ENCODE data around the gene WIPF1.

WIPF1 gene

DNA sequence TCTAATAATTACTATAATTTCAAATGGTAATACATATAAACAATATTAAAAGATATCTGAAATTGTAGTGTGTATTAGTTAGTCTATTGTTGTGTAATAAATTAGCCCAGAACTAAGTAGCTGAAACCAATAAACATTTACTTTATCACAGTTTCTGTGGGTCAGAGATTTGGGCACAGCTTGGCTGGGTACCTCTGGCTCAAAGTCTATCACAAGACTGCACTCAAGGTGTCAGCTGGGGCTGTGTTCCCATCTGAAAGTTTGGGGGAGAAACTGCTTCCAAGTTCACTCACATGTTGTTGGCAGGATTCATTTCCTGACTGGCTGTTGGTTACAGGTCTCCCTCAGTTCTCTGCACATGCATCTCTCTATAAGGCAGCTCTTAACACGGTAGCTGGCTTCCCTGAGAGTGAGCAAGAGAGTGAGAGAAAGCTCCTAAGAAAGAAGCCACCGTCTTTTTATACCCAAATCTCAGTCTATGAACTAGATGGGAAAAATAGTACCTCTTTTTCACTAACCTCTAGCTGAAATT is 25.6 kb upstream of the WIPF1 start:
- no peak for DNase-seq (ENCODE audit: low read depth, low spot score)

DNA sequence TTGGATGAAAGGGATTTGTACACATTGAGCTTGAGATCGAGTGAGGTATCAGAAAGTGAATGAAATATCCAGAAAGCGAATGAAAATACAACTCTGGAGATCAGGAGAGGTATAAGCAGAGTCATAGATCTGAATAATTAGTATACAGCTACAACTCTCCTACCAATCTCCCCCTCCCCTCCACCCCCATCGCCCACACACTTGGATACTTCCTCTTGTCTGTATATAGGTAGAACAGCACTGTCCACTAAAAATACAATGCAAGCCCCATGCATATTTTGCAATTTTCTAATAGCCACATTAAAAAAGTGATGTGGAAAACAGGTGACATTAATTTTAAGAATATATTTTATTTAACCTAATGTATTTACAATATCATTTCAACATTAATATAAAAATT is 23.7 kb upstream of the WIPF1 start:
- DNase-seq (ENCODE audit: low read depth, low spot score): no peak

DNA sequence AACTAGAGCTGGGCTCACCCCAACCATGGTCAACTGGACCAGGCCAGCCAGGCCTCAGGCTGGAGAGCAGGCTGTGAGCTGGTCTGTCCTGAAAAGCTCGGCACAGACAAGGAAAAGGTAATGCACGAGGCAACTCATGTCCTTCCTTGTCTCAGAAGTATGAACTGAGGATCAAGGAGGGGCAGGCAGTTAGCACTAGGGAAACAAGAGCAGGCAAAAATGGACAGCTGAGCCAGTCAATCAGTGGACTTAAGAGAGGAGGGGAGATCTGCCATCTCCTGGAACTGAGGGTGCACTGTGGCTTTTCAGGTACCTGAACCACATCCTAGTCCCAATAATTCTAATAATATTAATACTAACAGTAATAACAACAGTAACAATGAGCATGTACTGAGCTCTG is 20.6 kb upstream of the WIPF1 start:
- no peak for DNase-seq (ENCODE audit: low read depth, low spot score)

DNA sequence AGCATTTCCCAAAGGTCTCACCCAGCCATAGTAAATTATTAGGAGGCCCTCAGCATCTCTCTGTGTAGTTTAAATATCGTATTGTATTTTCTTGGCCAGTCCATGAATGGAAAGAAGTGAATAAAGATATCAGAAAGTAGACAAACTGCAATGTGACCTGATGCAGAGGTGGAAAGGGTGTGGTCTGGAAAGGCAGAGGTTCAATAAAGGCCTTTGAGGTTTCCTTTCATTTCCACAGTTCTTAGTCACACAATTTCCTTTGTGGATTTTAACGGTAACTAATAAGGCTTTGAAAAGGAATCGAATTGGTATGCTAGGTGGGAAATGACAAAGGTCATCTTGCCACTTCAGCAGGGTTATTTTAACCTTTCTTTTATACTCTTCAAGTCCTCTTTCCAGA is 20.1 kb upstream of the WIPF1 start:
- DNase-seq (ENCODE audit: low read depth, low spot score): no peak

DNA sequence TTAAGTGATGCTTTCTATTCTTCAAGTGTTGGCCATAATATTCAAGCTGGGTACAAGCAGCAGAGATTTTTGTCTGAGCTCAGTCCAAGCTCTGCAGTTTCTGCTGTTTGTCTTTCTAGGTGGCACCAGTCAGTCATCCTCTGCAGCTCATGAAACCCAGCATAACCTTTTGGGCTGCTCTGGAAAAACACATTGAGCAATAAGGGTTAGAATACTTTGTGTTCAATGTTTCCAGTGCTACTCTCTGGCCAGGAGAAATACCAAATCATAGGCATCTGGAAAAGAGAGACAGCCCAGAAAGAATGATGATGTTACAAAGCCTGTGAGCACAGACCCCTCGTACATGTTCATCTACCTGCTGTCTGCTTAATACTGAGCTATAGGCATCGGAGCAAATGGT is 19.5 kb upstream of the WIPF1 start:
- no peak for DNase-seq (ENCODE audit: low read depth, low spot score)

DNA sequence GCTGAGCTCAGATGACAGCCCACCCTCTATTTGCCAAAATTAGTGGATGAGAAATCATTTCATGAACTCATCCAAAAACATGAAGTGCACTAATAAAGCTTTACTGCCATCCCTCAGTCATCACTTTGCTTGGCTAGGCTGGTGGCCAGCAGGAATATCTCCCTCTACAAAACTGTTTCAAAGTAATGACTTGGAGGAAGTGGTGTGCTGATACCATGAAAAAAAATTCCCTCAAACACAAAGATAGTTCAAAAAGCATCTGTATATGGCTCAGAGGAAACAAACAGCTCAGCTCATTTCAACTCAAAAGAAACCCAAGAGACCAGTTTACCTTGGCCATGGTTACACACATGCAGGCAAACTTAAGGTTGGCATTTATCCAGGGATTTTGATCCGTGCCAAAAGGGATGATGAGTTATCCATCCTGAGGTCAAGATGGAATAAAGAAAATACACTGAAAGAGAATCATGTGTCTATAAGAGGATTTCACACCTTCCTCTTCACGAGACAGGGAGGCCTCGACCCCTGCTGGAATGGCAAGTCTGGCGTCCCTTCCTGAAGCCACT is 18.4 kb upstream of the WIPF1 start:
- peak; percentile 68 for DNase-seq (ENCODE audit: low read depth, low spot score)

DNA sequence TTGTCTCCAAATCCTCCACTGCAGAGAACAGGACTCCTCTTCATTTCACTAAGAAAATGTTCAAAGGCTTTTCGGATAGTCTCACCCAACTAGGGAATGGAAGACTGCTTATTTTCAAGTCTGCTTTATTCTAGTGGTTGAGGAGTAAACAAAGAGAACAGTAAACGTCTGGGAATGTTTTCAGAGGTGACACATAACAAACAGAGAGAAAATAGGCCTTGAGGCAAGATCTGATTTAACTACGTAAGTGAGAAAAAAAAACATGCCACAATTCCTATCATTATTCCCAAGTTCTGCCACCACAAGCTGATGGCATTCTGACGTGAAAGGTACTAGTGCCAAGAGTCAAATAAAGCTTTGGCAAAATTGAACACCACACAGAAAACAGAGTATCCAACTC is 16.7 kb upstream of the WIPF1 start:
- no peak for DNase-seq (ENCODE audit: low read depth, low spot score)

DNA sequence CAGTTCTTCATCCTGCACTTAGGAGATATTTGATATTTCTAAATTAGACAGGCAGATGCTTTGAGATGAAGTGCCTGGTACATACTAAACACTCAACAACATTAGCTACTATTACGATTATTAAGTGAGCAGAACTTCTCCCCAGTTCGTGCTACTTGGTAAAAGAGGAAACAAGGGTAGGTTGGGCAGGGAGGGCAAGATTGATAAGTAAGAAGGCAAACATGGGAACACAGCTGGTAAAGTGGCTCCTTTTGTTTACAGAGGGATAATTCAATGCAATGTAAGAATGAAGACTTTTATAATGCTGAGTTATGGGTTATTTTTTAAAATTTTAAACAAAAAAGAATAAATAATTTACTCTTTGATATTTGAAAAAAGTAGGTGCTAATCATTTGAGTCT is 15.9 kb upstream of the WIPF1 start:
- no peak for DNase-seq (ENCODE audit: low read depth, low spot score)

DNA sequence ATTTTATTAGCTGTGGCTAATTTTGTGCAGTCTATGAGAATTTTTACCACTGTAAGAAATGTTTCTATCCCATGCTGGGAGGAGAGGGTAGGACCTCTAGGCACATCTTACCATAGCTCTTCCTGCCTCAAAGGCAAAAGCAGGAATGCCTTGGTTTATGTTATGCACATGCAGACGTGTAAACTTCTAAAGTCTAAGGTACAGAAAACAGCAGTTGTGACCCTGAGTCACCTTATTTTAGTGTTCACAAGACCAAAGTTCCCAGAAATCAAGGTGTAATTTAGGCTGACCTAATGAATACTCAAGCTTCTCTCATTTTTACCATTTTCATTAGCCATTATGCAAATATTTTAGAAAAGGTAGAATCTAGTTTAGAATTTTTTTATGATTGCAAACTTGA is 15.4 kb upstream of the WIPF1 start:
- no peak for DNase-seq (ENCODE audit: low read depth, low spot score)

DNA sequence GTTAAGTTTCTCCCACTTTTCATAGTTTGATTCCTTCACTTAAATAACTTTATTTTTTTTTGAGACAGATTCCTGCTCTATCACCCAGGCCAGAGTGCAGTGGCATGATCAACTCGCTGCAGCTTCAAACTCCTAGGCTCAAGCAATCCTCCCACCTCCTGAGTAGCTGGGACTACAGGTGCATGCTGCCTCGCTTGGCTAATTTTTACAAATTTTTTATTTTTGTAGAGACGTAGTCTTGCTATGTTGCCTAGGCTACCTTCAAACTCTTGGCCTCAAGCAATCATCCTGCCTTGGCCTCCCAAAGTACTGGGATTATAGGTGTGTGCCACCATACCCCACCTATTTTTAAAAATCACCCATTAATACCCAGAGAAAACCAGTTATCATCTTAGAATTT is 14.2 kb upstream of the WIPF1 start:
- no peak for DNase-seq (ENCODE audit: low read depth, low spot score)

DNA sequence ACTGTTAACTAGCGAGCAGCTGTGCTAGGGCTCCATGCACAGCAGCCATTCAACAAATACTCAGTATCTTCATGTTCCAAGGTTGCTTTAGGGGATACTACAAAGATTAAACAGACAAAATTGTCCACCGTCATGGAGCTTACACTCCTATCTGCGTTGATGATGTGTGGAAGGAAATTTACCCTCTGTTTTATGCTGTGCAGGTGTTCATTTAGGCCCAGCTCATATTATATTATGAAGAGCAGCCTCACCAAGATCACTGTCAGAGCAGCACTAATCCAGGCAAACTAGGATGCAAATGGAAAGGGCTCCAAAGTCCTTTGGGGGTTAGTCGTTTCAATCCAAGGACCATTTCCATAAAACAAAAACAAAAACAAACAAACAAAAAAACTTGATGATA is 13.4 kb upstream of the WIPF1 start:
- no peak for DNase-seq (ENCODE audit: low read depth, low spot score)

DNA sequence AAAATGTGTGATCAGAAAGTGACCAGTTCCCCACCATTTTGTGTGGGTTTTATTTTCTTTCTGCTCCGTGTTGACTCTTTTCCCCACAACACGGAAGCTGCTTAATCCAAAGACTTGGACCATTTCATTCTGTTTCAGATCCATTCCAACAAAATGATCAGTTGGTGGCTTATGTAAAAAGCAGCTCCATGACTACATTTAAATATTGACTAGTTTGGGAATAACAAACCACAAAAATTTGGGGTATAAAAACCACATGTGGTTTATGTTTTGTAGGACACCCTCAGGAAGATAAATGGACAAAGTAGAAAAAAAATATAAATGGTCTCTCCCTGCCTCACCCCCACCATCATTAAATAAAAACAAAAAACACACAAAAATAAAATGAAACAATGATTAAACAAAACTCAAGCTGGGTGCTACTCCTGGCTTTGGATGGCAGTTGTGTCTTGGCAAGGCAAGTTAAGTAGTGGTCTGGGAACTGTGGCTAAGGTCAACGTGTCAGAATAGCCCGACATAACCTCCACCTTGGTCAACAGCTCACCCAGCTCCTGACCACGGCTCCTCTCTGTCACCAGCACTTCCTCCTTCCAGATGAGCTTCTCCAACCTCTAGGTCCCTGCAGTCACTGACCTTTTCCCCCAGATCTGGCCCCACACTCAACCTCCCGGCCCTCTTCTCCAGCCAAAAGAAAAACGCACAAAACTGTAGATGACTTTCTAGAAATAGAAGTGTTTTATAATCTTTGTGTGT is 12.8 kb upstream of the WIPF1 start:
- no peak for DNase-seq (ENCODE audit: low read depth, low spot score)

DNA sequence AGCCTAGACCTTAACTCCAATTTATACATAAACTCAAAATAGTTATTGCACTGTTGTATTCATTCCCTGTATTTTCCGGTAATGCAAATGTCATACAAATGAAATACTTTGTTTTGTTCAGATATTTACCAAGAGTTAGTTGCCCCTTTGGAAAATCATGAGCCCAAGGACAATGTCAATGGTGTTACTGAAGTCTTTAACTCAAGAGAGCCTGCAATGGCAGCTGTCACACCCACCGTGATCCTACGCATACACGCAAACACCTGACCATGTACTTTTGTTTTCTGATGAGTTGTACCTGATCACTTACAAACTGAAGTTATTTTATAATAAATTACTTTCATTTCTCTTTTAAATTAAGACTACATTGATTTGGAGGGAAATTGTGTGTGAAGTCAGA is 11.7 kb upstream of the WIPF1 start:
- DNase-seq (ENCODE audit: low read depth, low spot score): no peak

DNA sequence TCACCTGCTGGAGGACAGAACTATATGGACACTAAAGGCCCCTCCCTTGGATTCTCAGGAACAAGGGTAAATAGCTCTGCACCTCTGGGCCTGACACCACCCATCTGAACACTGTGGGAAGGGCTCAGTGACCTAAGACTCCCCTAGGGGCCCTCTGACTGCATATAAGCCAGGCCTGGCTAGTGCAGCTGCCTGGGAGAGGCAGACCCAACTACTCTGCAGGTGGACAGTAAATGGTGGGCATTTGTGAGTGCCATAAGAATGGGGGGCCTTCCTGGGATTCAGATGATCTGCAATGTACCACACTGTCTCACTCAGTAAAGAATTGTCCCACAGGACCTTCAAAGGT is 11.2 kb upstream of the WIPF1 start:
- DNase-seq (ENCODE audit: low read depth, low spot score): no peak

DNA sequence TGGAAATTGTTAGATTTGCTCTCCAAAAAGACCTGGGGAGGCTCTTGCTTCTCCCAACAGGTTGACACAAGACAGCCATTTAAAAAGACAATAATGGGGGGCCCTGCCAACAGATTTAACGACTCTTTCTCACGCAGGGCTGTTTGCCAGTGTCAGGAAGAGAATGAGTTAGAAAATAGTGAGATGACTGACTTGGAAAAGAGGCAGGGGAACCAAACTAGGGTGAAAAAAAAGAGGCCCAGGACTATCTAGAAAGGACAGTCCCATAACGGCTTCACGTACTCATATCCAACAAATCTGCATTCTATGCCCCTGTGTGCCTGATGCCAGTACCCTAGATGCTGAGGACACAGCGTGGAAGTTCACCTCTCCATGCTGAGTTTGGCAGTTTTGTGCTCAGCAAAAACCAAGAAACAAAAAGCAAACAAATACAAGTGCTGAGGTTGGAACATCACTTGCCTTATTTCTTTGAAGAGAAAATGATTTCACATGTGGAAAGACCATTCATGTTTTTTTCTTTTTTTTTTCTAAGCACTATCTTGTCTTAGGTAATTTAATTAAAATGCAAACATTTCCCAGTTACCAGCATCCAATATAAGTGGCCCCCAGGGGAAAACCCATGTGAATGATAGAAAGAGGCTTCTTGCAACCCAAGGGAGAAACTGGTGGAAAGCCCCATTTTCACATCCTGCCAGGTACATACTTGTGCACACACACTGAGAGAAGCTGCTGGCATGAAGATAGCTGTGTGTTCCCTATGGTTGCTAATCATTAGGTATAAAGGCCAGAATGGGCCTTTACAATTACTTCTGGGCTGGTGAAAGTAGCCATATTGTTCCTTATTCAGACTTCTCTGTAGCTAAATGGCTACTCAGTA is 10.6 kb upstream of the WIPF1 start:
- DNase-seq (ENCODE audit: low read depth, low spot score): no peak

DNA sequence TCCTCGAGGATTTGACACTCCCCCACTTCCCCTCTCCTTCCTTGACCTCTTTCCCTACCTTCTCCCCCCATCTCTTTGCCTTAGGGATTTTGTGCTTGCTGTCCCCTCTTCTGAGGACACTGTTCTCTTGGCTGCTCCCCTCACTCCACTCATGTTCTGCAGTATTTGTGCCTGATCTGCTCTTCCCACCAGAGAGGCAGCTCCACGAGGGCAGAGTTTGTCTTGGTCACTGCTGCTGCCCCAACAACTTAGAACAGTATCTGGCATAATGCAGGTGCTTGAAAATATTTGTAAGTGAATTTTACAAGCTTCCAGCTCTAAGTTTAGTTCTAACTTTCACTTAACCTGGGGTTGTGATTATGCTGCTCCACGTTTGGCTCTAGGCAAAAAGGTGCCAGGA is 10.0 kb upstream of the WIPF1 start:
- DNase-seq (ENCODE audit: low read depth, low spot score): no peak

DNA sequence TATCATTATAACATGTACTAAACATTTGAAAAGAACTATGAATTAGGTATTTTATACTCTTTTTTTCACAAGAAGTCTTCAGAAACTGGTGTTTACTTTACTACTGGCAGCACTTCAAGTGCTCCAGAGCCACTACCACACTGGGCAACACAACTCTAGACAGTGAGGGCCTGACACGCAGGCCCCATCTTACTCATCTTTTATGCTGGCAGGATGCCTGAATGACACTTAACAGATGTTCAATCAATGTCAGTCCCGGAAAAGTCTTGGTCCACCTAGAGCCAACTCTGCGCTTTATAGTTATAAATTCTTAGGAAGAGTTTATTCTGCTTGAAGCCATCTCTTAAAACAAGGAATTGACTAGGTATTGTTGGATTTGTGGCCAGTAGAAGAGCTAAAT is 8.7 kb upstream of the WIPF1 start:
- DNase-seq (ENCODE audit: low read depth, low spot score): no peak

DNA sequence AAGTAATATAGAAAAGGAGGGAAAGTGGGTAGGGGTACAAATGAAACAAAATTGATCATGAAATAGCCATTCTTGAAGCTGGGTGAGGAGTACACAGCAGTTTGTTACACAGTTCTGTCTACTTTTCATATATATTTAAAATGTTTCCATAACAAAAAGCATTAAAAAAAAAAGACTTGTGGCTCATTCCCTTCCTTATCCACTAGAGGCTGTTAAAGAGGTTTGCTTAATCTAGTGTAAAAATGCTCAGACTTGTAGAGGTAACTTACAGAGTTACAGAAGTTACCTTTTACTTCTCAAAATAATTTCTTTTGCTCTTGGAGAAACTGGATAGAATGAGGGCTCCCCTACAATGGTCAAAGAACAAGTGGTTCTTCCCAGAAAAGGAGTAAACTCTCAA is 8.1 kb upstream of the WIPF1 start:
- no peak for DNase-seq (ENCODE audit: low read depth, low spot score)

DNA sequence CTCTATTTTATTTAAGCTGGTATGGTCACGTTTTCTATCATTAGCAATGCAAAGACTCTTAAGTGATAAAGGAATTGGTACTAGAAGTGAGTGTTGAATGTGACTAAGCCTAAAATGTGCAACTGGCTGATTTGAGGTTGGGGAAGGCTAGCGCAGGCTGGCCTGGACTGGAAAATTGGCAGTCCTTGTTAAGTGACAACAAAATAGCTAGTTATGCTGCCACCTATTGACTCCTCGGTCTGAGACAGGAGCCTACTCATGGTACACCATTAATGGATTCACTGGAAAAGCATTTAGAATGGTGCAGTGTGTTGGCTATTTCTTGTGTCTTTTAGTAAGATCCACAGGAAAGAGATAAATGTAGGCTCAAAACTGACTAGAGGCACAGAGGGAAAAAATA is 5.7 kb upstream of the WIPF1 start:
- no peak for DNase-seq (ENCODE audit: low read depth, low spot score)

DNA sequence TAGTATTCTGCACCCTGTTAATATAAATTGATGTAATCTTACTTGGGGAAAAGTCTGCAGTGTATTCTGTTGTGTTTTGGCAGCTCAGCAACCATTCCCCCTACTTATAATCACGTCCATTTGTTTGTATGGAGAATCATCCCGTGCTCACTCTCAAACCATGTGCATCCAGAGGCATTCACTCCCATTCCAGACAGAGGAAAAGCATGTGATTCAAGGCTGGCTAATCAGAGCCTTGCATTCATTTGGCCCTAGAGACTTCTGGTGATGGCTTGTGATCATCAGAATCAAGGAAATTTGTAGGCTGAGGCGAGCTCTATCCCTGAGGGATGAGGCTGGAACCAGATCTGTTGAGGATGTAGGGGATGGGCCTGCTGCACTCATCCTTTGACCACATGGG is 5.1 kb upstream of the WIPF1 start:
- no peak for DNase-seq (ENCODE audit: low read depth, low spot score)

DNA sequence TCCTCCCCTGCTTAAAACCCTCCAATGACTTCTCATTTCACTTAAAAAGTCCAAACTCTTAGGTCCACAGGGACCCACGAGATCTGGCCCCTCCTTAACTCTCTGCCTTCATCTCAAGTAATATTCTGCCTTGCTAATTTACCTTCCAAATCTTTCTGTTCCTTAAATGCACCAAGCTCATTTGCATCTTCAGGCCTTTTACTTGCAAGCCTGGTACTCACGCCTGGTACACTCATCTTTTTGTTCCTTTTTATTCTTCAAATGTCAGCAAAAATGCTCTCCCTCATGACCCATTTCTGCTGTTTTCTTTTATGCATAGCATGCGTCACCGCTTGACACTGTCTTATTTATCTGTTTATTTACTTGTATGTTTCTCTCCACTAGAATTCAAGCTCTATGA is 2.7 kb upstream of the WIPF1 start:
- DNase-seq (ENCODE audit: low read depth, low spot score): no peak

DNA sequence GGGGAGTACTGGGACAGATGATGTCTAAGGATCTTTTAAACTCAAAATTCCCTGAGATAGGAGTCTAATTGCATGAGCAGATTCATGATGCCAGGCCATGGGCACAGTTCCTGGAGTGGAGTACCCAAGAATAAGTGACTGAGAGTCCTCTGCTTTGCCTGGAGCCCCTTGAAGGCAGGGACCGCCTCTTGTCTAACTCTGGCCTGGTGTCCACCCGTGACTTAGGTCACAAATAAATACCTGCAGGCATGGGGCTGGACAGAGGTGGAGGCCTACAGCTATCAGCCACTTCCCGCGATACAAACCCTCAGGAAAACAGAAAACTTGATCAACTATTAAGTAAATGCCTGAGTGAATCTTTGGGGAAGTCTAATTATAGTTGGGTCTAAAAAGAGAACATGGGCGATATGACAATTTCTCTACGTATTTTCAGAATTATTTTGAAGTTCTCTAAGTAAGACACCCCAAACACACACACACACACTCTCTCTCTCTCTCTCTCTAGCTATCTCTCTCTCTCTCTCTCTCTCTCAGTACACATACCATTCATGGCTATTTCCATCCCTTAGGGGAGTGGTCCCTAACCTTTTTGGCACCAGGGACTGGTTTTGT is 1.8 kb upstream of the WIPF1 start:
- DNase-seq (ENCODE audit: low read depth, low spot score): no peak

DNA sequence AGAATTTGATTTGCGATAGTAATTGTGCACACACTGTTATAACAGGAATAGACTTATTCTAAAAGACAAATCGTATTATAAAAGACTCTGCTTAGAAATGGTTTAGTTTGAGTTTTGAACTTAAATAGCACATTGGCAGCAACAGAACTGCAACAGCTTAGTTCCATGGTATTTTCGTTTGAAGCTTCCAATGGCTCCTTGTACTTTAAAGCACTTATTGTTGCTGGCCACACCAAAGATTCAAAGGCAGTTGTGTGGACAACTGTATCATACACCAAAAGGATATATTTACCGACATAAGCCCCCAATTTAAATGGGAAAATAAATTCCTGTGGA is 627 bp downstream of the WIPF1 start:
- DNase-seq (ENCODE audit: low read depth, low spot score): no peak

Measured in smooth muscle cell of the brain vasculature (primary cell).